GM19324 (cell line): ENCODE measurements around the gene RCAN3.

Experiments used
- ATAC-seq: cut with Tn5 transposase; IDR thresholded peaks from one replicate; pipeline ENCODE4 v1.9.1; 2021; ENCODE audit warnings: mild to moderate bottlenecking, moderate library complexity; ENCODE audit not compliant: unreplicated experiment, low FRiP score

Gene RCAN3

DNA sequence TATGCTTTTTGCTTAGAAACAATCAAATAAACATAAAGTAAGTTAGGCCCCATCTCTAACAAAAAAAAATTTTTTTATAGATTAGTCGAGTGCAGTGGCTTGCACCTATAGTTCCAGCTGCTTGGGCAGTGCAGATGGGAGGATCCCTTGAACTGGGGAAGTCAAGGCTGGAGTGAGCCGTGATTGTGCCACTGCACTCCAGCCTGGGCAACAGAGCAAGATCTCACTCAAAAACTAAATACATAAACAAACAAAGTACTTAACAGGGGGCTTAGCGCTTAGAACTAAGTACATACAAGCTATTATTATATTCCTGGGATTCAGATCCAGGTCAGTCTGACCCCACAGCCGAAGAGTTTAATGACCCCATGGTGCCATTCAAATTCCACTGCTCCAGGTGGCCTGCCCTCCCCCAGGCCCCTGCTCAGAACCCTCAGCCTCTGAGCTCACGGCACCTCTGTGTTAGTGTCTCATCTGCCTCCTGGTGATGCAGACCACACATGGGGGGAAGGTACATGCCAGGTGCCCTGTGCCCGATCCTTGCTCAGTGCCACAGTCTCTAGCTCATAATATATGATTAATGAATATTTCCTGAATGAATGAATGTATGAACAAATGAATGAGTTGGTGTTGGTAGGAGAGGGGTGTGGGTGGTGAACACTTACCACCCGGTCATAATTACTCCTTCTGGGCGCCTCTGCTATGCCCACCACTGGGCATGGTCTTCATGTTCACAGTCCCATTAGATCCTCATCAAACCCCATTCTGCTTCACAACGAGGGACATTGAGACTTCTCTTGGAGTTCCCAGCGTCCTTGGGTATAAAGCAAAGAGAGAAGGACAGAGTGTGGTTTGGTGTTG lies 67.9 kb downstream of the RCAN3 start:
- no peak for ATAC-seq

DNA sequence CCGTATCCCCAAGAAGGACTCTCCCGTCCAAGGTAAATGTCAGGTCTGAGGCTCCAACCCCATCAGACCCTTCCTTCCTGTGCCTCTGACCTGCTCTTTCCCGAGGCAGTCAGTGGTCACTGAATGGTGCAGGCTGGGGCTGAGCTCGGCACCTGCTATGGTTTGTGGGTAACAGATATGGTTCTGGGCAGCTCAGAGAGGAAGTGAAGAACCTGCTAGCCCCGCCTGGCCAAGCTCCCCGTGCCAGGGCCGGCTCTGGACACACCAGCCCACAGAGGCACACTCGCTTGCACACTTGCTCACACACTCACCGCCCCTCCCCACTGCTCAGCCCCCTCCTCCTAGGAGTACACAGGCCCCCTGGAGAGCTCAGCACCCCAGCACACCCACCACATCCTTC lies 69.7 kb downstream of the RCAN3 start:
- ATAC-seq, result no peak

DNA sequence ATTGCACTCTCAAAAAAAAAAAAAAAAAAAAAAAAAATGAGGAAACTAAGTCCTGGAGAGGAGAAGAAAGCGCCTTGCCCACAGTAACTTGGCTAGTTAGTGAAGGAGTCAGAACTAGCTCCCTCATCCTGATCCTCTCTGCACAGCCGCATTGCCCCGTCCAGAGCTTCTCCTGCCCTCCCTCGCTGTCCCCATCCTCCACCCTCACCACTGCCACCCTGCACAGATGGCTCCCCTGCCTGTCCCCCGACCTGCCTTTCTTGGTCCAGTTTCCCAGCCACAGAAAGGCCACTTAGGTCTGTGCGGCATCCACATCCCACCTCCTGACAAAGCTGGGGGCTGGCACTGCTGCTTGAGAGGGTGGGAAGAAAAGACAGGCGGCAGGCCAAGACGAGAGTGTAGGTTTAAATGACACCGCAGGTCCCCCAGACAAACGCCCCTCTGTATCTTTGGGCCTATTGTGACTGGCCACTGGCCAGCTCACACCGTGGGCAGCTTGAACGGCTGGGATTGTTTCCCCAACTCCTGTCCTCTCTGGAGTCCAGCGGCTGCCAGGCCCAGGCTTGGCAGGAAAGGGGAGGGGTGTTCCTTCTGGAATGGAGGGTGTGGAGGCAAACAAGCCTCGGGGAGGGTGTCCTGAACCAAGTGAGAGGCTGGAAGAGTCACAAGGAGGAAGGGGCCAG lies 73.4 kb downstream of the RCAN3 start:
- no peak for ATAC-seq

DNA sequence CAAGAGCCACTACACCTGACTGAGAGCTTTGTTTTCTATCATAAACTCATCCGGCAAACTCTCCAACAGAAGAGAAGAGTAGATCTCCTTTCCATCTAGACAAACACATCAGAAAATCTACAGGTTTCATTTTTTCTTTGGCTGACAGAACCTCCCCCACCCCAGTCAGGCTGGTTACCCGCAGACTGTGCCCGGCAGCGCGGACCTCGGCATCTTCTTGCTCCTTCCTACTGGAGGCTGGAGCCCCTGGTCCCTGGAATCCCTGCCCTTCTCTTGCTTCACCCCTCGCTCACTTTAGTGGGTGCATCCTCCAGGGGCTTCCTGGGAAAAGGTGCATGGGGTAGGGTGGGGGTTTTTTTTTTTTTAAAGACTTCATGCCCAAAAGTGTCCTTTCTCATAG lies 76.2 kb downstream of the RCAN3 start:
- no peak for ATAC-seq

DNA sequence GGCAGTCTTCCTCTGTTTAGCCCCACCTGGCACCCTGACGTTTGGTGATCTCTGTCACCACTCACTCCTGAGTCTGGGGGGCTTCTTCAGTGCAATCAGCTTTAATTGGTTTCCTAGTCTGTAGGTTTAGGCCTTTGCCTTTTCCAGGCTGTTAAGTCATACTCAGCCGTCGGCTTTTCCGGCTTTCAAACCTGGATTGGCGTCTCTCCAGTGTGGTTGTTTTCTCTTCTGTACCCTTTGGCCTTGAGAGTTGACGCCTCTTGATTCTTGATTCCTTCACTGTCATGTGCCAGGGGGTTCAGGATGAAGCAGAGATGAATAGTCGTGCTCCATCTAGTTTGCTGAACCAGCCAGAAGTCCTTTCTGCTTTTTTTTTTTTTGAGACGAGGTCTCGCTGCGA lies 78.1 kb downstream of the RCAN3 start:
- ATAC-seq, result no peak

DNA sequence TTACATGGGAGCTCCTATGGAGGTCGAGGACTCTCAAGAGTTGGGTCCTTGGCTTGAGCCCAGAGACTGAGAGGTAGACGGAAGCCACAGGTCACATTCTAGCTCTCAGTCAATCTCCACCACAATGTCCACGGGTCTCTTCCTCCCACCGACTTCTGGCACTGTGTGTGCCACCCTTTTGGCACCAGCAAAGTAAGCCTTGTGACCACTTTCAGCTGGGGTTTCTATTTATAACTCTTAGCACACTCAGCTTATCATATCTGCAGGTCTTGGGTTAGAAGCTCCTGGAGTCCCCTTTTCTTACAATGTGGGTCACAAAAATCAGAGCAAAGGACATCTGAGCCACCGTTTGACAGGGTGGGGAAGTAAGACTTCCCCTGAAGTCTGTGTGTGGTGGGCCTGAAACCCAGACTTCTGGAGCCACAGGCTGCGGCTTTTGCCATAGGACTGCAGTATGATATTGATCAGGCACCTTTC lies 81.6 kb downstream of the RCAN3 start:
- ATAC-seq, result no peak

DNA sequence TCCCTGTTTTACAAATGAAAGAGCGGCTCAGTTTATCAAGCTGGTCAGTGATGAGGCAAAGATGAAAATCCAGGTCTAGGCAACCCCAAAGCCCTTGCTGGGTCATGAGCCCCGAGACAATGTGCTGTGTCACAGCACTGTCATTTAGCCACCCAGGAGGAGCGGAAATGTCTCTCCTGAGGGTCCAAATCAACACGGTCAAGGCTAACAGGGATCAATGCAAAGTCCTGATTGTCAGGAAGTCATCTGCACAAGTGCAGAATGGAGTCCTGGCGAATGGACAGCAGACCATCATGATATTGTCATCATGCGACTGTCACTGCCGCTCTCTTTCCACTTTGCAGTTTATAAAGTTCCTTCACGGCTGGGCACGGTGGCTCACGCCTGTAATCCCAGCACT lies 83.5 kb downstream of the RCAN3 start:
- ATAC-seq, result no peak

DNA sequence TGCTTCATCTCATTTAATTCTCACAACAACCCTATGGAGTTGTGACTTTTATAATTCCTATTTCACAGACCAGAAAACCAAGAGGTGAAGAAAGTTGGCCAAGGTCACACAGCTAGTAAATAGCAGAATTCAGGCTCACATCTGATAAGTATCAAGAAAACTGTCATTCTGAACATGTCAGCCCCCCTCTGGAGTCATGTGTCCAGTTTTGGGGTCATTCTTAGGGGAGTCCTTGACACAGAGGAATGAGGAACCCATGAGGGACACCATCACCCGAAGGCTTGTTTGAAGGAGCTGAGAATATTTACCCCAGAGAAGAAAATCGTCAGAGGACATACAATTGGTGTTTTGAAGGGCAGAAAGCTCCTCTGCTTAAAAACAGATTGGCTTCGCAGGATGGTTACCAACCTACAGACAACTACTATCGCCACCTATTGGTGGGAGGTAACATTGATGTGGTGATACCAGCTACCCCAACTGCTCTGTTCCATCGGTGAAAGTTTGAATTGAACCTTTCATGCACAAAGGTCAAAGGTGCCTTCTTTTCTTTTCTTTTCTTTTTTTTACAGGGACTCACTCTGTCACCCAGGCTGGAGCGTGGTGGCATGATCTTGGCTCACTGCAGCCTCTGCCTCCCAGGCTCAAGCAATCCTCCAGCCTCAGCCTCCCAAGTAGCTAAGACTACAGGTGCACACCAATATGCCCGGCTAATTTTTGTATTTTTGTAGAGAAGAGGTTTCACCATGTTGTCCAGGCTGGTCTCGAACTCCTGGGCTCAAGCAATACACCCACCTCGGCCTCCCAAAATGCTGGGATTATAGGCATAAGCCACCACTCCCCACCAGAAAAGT lies 84.6 kb downstream of the RCAN3 start:
- no peak for ATAC-seq

DNA sequence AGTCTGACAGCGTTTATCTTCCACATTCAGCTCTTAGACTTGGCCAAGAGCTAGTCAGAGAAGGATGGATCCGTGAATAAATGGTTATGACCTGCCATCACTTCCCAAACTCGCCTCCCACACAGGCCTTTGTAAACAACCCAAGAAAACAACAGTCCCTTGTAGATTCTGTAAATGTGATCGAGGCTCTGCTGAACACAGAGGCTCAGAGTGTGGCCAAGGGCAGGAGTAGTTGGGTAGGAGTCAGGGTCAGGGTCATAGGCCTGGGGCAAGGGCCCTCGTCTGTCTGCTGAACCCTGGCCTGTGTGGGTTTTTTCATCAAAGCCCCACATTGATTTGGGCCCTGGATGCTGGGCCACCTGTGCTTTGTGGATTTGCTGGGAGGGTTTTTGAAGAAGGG lies 85.9 kb downstream of the RCAN3 start:
- ATAC-seq, result no peak

DNA sequence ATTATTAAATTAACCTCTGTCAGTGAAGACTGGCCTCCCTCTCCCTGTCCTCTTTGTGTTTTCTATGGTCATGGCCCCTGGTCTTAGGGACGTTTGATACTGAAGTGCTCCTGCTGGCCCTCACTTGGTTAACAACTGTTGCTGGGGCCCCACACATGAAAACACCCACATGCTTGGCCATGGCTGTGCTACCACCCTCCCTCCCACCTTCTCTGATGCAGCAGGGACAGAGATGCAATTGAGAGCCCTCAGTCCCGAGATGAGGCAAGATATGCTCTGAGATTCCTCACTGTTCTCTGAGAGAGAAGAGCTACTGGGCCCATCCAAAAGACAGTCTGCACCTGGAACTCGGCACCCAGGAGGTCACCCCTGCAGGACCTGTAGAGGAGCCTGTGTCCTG lies 86.6 kb downstream of the RCAN3 start:
- no peak for ATAC-seq
